Testis (tissue), 2 donors: ENCODE measurements around the gene EHF.

Source experiments
- POLR2A ChIP-seq: fragments of 450-650 bp; IDR thresholded peaks from one replicate; pipeline ENCODE4 v1.6.1; 2017; ENCODE audit warnings: antibody characterized with exemption, mild to moderate bottlenecking, moderate library complexity
- TF ChIP-seq, protein P1 (sequence below), 3 experiments: fragments of 450-650 bp in 2 of 3; fragments of 200-600 bp in 1 of 3; sonication (generic) in 1 of 3; IDR thresholded peaks; one replicate each; pipeline ENCODE4 v1.5.1; 2016 to 2019; ENCODE audit warnings: antibody characterized with exemption in 3 of 3, mild to moderate bottlenecking in 2 of 3, moderate library complexity in 1 of 3

- TF ChIP-seq, protein P1, sequence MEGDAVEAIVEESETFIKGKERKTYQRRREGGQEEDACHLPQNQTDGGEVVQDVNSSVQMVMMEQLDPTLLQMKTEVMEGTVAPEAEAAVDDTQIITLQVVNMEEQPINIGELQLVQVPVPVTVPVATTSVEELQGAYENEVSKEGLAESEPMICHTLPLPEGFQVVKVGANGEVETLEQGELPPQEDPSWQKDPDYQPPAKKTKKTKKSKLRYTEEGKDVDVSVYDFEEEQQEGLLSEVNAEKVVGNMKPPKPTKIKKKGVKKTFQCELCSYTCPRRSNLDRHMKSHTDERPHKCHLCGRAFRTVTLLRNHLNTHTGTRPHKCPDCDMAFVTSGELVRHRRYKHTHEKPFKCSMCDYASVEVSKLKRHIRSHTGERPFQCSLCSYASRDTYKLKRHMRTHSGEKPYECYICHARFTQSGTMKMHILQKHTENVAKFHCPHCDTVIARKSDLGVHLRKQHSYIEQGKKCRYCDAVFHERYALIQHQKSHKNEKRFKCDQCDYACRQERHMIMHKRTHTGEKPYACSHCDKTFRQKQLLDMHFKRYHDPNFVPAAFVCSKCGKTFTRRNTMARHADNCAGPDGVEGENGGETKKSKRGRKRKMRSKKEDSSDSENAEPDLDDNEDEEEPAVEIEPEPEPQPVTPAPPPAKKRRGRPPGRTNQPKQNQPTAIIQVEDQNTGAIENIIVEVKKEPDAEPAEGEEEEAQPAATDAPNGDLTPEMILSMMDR (IDR thresholded peaks at IDR 0.05): no peak
- no peak for TF ChIP-seq POLR2A
Measured at GRCh38 chr11:34671117-34671516, 50.2 kb downstream of the EHF start.
